ENCODE data around the gene GLTPD2.

- TF ChIP-seq CTCF (IDR thresholded peaks at IDR 0.05; ENCODE audit: insufficient read depth, low read length, poor library complexity, severe bottlenecking) = no peak
- TF ChIP-seq EZH2phosphoT487 (conservative IDR thresholded peaks at IDR 0.05; ENCODE audit: low read length) = no peak
Measured at GRCh38 chr17:4747847-4748246, 40.9 kb upstream of the GLTPD2 start.
